Measurements from ENCODE around the gene GNAS.

DNA sequence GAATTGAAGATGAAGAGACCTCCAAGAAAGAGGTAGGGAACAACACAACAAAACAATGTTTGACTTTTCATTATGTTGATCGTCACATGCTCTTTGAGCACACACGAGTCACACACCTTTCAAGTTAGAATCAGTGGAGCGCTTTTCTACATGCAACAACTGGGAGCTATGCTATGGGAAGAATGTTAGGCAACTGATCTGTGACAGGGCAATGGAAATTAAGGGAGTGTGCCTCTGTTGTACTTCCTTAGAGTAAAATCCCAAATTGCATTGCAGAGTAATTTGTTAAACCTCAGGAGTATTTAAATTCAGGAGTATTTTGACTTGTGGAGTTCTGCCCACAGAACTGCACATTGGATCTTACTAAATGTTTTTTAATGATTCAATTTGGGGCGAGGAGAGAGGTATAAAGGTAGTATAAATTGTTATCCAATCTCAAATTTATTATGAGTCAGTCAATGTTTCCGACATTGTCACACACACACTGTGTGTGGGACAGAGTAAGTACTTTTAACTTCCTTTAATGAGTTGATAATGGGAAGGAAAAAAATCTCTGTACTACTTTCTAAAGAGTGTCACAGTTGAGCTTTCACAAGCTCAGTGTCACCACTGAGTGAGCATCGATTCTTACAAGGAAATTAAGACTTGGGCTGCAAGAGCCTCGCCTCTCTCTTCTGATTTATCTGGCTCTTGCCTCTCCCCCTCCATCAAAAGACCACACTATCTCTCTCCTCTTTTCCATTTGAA lies 10.7 kb downstream of the GNAS start:
- TF ChIP-seq, protein P1, sequence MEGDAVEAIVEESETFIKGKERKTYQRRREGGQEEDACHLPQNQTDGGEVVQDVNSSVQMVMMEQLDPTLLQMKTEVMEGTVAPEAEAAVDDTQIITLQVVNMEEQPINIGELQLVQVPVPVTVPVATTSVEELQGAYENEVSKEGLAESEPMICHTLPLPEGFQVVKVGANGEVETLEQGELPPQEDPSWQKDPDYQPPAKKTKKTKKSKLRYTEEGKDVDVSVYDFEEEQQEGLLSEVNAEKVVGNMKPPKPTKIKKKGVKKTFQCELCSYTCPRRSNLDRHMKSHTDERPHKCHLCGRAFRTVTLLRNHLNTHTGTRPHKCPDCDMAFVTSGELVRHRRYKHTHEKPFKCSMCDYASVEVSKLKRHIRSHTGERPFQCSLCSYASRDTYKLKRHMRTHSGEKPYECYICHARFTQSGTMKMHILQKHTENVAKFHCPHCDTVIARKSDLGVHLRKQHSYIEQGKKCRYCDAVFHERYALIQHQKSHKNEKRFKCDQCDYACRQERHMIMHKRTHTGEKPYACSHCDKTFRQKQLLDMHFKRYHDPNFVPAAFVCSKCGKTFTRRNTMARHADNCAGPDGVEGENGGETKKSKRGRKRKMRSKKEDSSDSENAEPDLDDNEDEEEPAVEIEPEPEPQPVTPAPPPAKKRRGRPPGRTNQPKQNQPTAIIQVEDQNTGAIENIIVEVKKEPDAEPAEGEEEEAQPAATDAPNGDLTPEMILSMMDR (IDR thresholded peaks at IDR 0.05): no peak
- no peak for TF ChIP-seq POLR2A (IDR thresholded peaks at IDR 0.05)
